Measurements from ENCODE around the gene EXOC3. TPM values are rescaled to one million over a fixed set of nuclear protein-coding genes. Genes with fewer than 3 reads are reported as not detected.
A peak's percentile ranks its signal among the peaks of the same experiment; 100 is the strongest.
"Not testable (repeated sequence)": the region's sequence is repeated elsewhere in the genome, so short reads cannot be mapped to it uniquely, and the experiment has no call there.

The EXOC3 gene
- total RNA-seq, 1 donor from 2014 or later = 29.2 TPM

DNA sequence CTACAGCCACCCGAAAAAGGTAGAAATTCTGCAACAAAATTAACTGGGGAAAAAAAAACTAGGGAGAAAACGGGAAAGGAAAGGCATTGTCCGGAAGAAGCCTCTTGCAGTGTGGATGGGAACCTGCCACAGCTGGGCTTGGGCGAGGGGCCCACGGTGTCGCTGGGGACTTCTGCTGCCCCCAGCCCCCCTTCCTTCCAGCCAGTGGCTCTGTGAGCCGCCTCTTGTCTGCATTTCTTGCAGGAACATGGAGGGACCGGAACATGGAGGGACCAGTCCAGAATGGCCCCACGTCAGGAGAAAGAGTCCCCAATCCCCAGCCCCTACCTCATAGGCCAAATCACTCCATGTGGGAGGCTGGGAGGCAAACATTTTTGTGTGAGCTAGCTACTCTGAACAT is 36.9 kb upstream of the EXOC3 start:
- peaks cover 9 to 18% (median 14%) of the 10 kb centered on the region in 3 donors for H3K27me3 ChIP-seq (ENCODE audit: control insufficient read depth in 3 of 3, insufficient read depth in 3 of 3, low read length in 3 of 3)
- H3K27ac ChIP-seq (ENCODE audit: low read depth, low read length) = no peak overlapping the region
- no peaks in the 10 kb centered on the region for H3K36me3 ChIP-seq (ENCODE audit: control insufficient read depth in 3 of 3, insufficient read depth in 3 of 3, low read length in 3 of 3)
- H3K4me1 ChIP-seq (ENCODE audit: control insufficient read depth in 3 of 3, insufficient read depth in 3 of 3, low read length in 3 of 3) = no peaks in the 10 kb centered on the region
- no peak overlapping the region for H3K4me3 ChIP-seq (ENCODE audit: low read length in 3 of 3)
- no peak overlapping the region for H3K9ac ChIP-seq (ENCODE audit: low read depth in 1 of 3, low read length in 3 of 3)
- H3K9me3 ChIP-seq (ENCODE audit: control insufficient read depth in 3 of 3, low read length in 3 of 3) = no peaks in the 10 kb centered on the region

DNA sequence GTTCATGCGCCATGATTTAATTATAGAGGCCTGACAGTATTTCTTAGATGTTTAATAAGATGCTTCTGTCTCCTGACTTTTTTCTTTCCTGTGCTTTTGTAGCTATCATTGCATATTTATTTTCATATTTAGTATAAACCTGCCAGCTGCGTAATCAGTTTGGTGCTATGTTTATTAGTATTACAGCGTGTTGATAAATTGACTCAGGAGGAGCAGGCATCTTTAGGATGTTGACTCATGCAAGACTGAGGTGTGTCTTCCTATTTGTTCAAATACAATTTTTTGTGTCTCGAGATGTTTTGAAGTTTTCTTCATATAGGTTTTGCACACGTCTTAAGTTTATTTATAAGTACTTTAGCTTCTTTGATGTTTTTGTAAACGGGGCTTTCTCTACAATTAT is 35.9 kb upstream of the EXOC3 start:
- Histone ChIP-seq H3K27me3 (ENCODE audit: control insufficient read depth in 3 of 3, insufficient read depth in 3 of 3, low read length in 3 of 3) (peaks cover 6 to 9% (median 8%) of the 10 kb centered on the region in 3 donors), H3K27ac (ENCODE audit: low read depth, low read length) (no peak overlapping the region), H3K4me1 (ENCODE audit: control insufficient read depth in 3 of 3, insufficient read depth in 3 of 3, low read length in 3 of 3) (no peaks in the 10 kb centered on the region), H3K9ac (ENCODE audit: low read depth in 1 of 3, low read length in 3 of 3) (no peak overlapping the region), H3K36me3 (ENCODE audit: control insufficient read depth in 3 of 3, insufficient read depth in 3 of 3, low read length in 3 of 3) (no peaks in the 10 kb centered on the region), H3K9me3 (ENCODE audit: control insufficient read depth in 3 of 3, low read length in 3 of 3) (no peaks in the 10 kb centered on the region), H3K4me3 (ENCODE audit: low read length in 3 of 3) (no peak overlapping the region)

DNA sequence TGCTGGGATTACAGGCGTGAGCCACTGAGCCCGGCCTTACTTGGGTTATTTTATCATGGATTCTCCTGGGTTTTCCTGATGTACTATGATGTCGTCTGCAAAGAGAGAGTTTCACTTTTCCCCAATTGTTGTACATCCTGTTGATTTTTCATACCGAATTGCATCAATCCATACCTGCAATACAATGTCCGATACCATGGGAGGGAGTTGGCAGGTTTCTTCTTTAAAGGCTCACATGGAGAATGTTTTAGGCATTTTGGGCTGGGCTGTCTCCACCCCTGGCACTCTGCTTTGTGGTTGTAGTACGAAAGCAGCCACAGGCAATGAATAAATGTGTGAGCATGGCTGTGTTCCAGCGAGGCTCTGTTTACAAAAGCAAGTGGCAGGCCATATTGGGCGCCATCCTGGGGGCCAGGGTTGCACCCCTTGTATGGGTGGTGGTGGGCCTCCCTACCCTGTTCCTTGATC is 35.1 kb upstream of the EXOC3 start:
- Histone ChIP-seq H3K9ac (ENCODE audit: low read depth in 1 of 3, low read length in 3 of 3) (no peak overlapping the region), H3K4me3 (ENCODE audit: low read length in 3 of 3) (no peak overlapping the region), H3K27ac (ENCODE audit: low read depth, low read length) (no peak overlapping the region), H3K36me3 (ENCODE audit: control insufficient read depth in 3 of 3, insufficient read depth in 3 of 3, low read length in 3 of 3) (no peaks in the 10 kb centered on the region), H3K4me1 (ENCODE audit: control insufficient read depth in 3 of 3, insufficient read depth in 3 of 3, low read length in 3 of 3) (no peaks in the 10 kb centered on the region), H3K27me3 (ENCODE audit: control insufficient read depth in 3 of 3, insufficient read depth in 3 of 3, low read length in 3 of 3) (peaks cover 6 to 8% (median 7%) of the 10 kb centered on the region in 3 donors), H3K9me3 (ENCODE audit: control insufficient read depth in 3 of 3, low read length in 3 of 3) (no peaks in the 10 kb centered on the region)

DNA sequence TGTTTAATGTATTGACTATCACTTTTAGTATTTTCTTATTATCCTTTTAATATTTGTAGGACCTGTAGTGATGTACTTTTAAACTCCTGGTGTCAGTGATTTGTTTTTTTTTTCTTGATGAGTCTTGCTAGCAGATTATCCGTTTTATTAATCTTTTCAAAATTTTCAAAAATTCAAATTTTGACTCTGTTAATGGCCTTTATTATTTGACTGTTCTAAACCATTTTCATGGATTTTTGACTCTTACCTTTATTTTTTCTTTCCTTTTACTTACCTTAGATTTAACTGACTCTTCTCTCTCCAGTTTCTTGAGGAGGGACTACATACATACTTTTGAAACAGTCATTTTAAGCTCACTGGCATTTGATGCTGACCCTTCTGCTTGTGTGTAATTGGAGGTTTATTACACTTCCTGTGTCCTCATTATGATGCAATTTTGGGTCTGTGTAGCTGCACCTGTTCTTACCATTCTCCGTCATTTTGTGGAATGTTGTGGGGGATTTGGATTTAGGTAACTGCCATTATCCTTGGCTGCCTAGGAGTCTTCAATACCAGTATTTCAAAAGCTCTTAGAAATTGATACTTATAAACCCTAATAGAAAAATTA is 32.0 kb upstream of the EXOC3 start:
- peaks cover 2 to 15% (median 2%) of the 10 kb centered on the region in 3 donors for H3K27me3 ChIP-seq (ENCODE audit: control insufficient read depth in 3 of 3, insufficient read depth in 3 of 3, low read length in 3 of 3)
- no peak overlapping the region for H3K9ac ChIP-seq (ENCODE audit: low read depth in 1 of 3, low read length in 3 of 3)
- no peaks in the 10 kb centered on the region for H3K36me3 ChIP-seq (ENCODE audit: control insufficient read depth in 3 of 3, insufficient read depth in 3 of 3, low read length in 3 of 3)
- H3K9me3 ChIP-seq (ENCODE audit: control insufficient read depth in 3 of 3, low read length in 3 of 3) = no peaks in the 10 kb centered on the region
- H3K4me3 ChIP-seq (ENCODE audit: low read length in 3 of 3) = no peak overlapping the region
- no peak overlapping the region for H3K27ac ChIP-seq (ENCODE audit: low read depth, low read length)
- H3K4me1 ChIP-seq (ENCODE audit: control insufficient read depth in 3 of 3, insufficient read depth in 3 of 3, low read length in 3 of 3) = peaks cover 0 to 5% (median 2%) of the 10 kb centered on the region in 3 donors

DNA sequence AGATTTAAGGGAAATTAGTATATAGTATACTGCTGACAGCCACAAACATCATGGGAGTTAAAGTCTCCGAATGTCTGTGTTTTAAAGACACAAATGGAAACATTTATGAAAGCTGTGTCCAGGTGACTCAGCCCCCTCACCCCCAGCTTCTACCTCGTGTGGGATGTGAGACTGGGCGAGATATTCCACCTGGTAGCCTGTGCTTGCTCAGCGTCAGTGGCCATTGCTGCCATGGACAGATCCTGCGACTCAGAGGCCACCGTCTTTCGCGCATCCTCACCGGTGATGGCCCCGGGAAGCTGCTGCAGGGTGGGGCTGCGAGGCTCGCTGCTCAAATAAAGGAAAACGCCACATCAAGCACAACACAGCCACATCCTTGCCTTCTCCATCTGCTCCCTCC is 31.2 kb upstream of the EXOC3 start:
- H3K9me3 ChIP-seq (ENCODE audit: control insufficient read depth in 3 of 3, low read length in 3 of 3) = no peaks in the 10 kb centered on the region
- H3K27ac ChIP-seq (ENCODE audit: low read depth, low read length) = no peak overlapping the region
- peaks cover 2 to 15% (median 2%) of the 10 kb centered on the region in 3 donors for H3K27me3 ChIP-seq (ENCODE audit: control insufficient read depth in 3 of 3, insufficient read depth in 3 of 3, low read length in 3 of 3)
- H3K36me3 ChIP-seq (ENCODE audit: control insufficient read depth in 3 of 3, insufficient read depth in 3 of 3, low read length in 3 of 3) = no peaks in the 10 kb centered on the region
- H3K9ac ChIP-seq (ENCODE audit: low read depth in 1 of 3, low read length in 3 of 3) = no peak overlapping the region
- peaks cover 0 to 5% (median 5%) of the 10 kb centered on the region in 3 donors for H3K4me1 ChIP-seq (ENCODE audit: control insufficient read depth in 3 of 3, insufficient read depth in 3 of 3, low read length in 3 of 3)
- H3K4me3 ChIP-seq (ENCODE audit: low read length in 3 of 3) = no peak overlapping the region

DNA sequence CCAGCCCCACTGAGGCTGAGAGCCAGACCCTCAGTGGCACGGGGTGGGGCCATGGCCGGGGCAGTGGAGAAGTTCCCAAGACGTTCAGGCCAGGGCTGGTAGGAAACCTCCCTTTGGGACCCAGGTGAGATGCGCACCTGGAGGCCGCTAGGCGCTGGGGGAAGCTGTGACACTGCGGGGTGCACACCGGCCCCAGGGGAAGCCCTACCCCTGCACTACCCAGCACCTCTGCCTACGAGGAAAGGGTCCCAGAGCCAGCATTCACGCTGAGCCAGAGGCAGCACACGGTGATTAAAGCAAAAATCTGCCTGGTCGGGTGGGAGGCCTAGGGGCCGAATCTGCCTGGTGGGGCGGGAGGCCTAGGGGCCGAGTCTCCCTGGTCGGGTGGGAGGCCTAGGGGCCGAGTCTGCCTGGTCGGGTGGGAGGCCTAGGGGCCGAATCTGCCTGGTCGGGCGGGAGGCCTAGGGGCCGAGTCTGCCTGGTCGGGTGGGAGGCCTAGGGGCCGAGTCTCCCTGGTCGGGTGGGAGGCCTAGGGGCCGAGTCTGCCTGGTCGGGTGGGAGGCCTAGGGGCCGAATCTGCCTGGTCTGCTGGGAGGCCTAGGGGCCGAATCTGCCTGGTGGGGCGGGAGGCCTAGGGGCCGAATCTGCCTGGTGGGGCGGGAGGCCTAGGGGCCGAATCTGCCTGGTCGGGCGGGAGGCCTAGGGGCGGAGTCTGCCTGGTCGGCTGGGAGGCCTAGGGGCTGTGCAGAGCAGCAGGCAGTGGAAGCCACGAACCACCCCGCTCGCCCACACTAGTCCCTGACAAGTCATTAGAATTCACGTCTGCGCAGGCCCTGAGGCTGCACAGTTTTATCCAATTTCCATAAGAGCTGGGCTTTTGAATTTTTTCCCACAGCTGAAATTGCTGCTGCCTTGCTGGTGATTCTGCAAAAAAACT is 27.7 kb upstream of the EXOC3 start:
- H3K9ac ChIP-seq (ENCODE audit: low read depth in 1 of 3, low read length in 3 of 3) = peak overlapping the region in 1 of 3 donors; percentile 54
- peak overlapping the region; percentile 51 for H3K27ac ChIP-seq (ENCODE audit: low read depth, low read length)
- not testable (repeated sequence) for H3K9me3 ChIP-seq (ENCODE audit: control insufficient read depth in 3 of 3, low read length in 3 of 3); H3K4me1 ChIP-seq (ENCODE audit: control insufficient read depth in 3 of 3, insufficient read depth in 3 of 3, low read length in 3 of 3); H3K36me3 ChIP-seq (ENCODE audit: control insufficient read depth in 3 of 3, insufficient read depth in 3 of 3, low read length in 3 of 3); H3K4me3 ChIP-seq (ENCODE audit: low read length in 3 of 3)
- peaks cover 0 to 12% (median 2%) of the 10 kb centered on the region in 3 donors for H3K27me3 ChIP-seq (ENCODE audit: control insufficient read depth in 3 of 3, insufficient read depth in 3 of 3, low read length in 3 of 3)

DNA sequence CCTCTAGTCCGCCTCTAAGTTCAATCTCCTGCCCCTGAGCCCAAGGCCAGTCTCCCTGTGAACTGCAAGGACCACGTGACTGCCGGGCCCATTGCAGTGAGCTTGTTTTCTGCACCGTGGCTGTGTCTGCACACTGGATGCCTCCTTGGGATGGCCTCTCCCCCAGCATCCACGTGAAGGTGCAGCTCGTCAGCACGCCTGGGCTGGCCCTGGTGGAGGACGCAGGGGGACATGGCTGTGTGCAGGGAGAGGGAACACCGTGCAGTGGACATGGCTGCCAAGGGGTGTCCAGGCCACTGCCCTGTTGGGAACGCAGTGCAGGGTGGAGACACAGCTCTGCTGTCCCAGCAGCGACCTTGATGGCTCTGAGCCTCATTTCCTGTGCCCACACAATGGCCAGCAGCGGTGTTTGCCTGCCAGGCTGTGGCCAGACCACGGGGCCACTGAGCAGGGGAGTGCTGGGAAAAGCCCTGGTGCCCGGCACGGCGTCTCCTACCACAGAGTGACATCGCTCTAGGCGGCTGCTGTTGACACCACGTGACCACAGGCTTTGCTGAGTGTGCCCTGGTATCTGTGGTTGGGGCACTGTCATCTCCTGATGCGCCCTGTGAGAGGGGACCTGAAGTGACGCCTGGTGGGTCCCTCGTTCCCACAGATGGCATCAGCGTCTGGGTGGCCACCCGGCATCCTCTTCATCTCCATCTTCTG is 26.9 kb upstream of the EXOC3 start:
- Histone ChIP-seq H3K27ac (ENCODE audit: low read depth, low read length) (no peak overlapping the region), H3K36me3 (ENCODE audit: control insufficient read depth in 3 of 3, insufficient read depth in 3 of 3, low read length in 3 of 3) (no peaks in the 10 kb centered on the region), H3K9me3 (ENCODE audit: control insufficient read depth in 3 of 3, low read length in 3 of 3) (no peaks in the 10 kb centered on the region), H3K9ac (ENCODE audit: low read depth in 1 of 3, low read length in 3 of 3) (no peak overlapping the region), H3K27me3 (ENCODE audit: control insufficient read depth in 3 of 3, insufficient read depth in 3 of 3, low read length in 3 of 3) (peaks cover 0 to 12% (median 2%) of the 10 kb centered on the region in 3 donors), H3K4me3 (ENCODE audit: low read length in 3 of 3) (no peak overlapping the region), H3K4me1 (ENCODE audit: control insufficient read depth in 3 of 3, insufficient read depth in 3 of 3, low read length in 3 of 3) (peaks cover 0 to 8% (median 5%) of the 10 kb centered on the region in 3 donors)

DNA sequence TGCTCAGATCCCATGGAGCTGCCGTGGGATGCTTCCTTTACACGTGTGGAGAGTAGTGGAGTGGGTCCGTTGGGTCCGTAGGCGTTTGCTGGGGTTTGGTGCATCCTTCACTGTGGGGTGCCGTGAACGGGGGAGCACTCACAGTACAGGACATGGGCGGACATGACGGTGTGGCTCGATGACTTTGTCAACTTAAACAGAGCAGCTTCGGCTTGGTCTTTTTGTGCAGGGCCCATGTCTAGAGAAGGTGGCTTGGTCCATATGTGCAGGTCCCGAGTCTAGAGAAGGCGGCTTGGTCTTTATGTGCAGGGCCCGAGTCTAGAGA is 26.4 kb upstream of the EXOC3 start:
- no peak overlapping the region for H3K27ac ChIP-seq (ENCODE audit: low read depth, low read length)
- no peaks in the 10 kb centered on the region for H3K9me3 ChIP-seq (ENCODE audit: control insufficient read depth in 3 of 3, low read length in 3 of 3)
- no peak overlapping the region for H3K4me3 ChIP-seq (ENCODE audit: low read length in 3 of 3)
- peaks cover 0 to 8% (median 5%) of the 10 kb centered on the region in 3 donors for H3K4me1 ChIP-seq (ENCODE audit: control insufficient read depth in 3 of 3, insufficient read depth in 3 of 3, low read length in 3 of 3)
- no peaks in the 10 kb centered on the region for H3K36me3 ChIP-seq (ENCODE audit: control insufficient read depth in 3 of 3, insufficient read depth in 3 of 3, low read length in 3 of 3)
- H3K9ac ChIP-seq (ENCODE audit: low read depth in 1 of 3, low read length in 3 of 3) = no peak overlapping the region
- peaks cover 0 to 12% (median 2%) of the 10 kb centered on the region in 3 donors for H3K27me3 ChIP-seq (ENCODE audit: control insufficient read depth in 3 of 3, insufficient read depth in 3 of 3, low read length in 3 of 3)

DNA sequence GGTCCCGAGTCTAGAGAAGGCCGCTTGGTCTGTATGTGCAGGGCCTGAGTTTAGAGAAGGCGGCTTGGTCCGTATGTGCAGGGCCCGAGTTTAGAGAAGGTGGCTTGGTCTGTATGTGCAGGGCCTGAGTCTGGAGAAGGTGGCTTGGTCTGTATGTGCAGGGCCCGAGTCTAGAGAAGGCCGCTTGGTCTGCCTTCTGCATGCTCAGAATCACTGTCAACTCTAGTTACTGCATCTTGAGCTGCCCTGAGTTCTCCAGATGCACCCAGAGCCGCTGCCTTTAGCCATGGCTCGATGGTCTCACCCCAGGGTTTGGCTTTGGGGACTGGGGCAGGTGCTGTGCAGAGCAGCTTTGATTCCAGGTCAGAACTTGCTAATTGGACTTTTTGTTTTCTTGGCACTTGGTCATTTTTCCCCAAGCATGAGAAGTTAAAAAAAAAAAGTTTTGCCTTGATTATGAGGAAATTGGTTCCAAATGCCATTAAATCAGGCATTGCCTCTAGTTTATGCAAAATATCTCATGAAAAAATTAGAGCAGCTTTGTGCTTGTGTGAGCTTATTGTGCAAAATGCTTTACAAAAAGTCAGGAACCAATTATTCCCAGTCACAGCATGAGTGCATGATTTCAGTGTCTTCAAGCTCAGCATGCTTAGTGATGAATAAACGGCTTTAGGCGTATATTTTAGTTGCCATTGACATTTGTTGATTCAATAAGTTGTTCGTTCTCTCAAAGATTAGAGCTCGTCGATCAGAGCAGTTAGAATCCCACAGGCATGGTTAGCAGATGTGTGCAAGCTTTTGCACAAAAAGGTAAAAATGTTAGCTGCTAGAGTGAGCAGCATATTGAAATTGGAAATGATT is 25.4 kb upstream of the EXOC3 start:
- no peaks in the 10 kb centered on the region for H3K9me3 ChIP-seq (ENCODE audit: control insufficient read depth in 3 of 3, low read length in 3 of 3)
- no peaks in the 10 kb centered on the region for H3K36me3 ChIP-seq (ENCODE audit: control insufficient read depth in 3 of 3, insufficient read depth in 3 of 3, low read length in 3 of 3)
- no peak overlapping the region for H3K27ac ChIP-seq (ENCODE audit: low read depth, low read length)
- H3K4me3 ChIP-seq (ENCODE audit: low read length in 3 of 3) = no peak overlapping the region
- peaks cover 0 to 8% (median 0%) of the 10 kb centered on the region in 3 donors for H3K27me3 ChIP-seq (ENCODE audit: control insufficient read depth in 3 of 3, insufficient read depth in 3 of 3, low read length in 3 of 3)
- H3K4me1 ChIP-seq (ENCODE audit: control insufficient read depth in 3 of 3, insufficient read depth in 3 of 3, low read length in 3 of 3) = peaks cover 0 to 8% (median 5%) of the 10 kb centered on the region in 3 donors
- H3K9ac ChIP-seq (ENCODE audit: low read depth in 1 of 3, low read length in 3 of 3) = no peak overlapping the region

All from skeletal muscle tissue (tissue), 4 donors.